Endodermal cell (in vitro differentiated cells): Measurements from ENCODE around the gene HCAR3. TPM values are rescaled to one million over a fixed set of nuclear protein-coding genes. Genes with fewer than 3 reads are reported as not detected.

ENCODE experiments used
- DNase-seq: peaks from one replicate; pipeline ENCODE4 v3.0.0-alpha.2; 2017
- H3K27ac ChIP-seq: 2 replicates; pipeline ENCODE4 v1.5.1; 2013; ENCODE audit warnings: mild to moderate bottlenecking, low read depth, low read length, moderate library complexity
- H3K27me3 ChIP-seq: 2 replicates; pipeline ENCODE4 v1.6.1; 2013; ENCODE audit warnings: mild to moderate bottlenecking, low read length, moderate library complexity; ENCODE audit not compliant: insufficient read depth, control insufficient read depth, poor library complexity, severe bottlenecking
- H3K36me3 ChIP-seq: 2 replicates; pipeline ENCODE4 v1.7.0; 2013; ENCODE audit warnings: mild to moderate bottlenecking, low read length, moderate library complexity; ENCODE audit not compliant: control insufficient read depth, insufficient read depth
- H3K4me1 ChIP-seq: one replicate; pipeline ENCODE4 v1.7.0; 2013; ENCODE audit warnings: low read length; ENCODE audit not compliant: control insufficient read depth, insufficient read depth
- H3K4me3 ChIP-seq: 2 replicates; pipeline ENCODE4 v1.5.1; 2013; ENCODE audit warnings: mild to moderate bottlenecking, low read length, moderate library complexity
- H3K9ac ChIP-seq: 2 replicates; pipeline ENCODE4 v1.6.1; 2013; ENCODE audit warnings: mild to moderate bottlenecking, low read length, moderate library complexity; ENCODE audit not compliant: poor library complexity, severe bottlenecking; ENCODE audit errors: extremely low read depth
- H3K9me3 ChIP-seq: 2 replicates; pipeline ENCODE4 v1.6.1; 2013; ENCODE audit warnings: mild to moderate bottlenecking, low read length, moderate library complexity; ENCODE audit not compliant: control insufficient read depth
- H3K27ac Mint-ChIP-seq: 2 replicates; pipeline ENCODE4 v1.8.0; 2020; ENCODE audit warnings: mixed read lengths
- H3K27me3 Mint-ChIP-seq: 2 replicates; pipeline ENCODE4 v1.8.0; 2021; ENCODE audit warnings: mild to moderate bottlenecking, mixed read lengths; ENCODE audit not compliant: insufficient read depth
- H3K36me3 Mint-ChIP-seq: 2 replicates; pipeline ENCODE4 v1.8.0; 2020; ENCODE audit warnings: low read depth, mixed read lengths
- H3K4me1 Mint-ChIP-seq: 2 replicates; pipeline ENCODE4 v1.8.0; 2020; ENCODE audit warnings: mixed read lengths
- H3K4me3 Mint-ChIP-seq: 2 replicates; pipeline ENCODE4 v1.8.0; 2020; ENCODE audit warnings: mild to moderate bottlenecking, moderate library complexity, mixed read lengths
- H3K9me3 Mint-ChIP-seq: 2 replicates; pipeline ENCODE4 v1.8.0; 2020; ENCODE audit warnings: mild to moderate bottlenecking, mixed read lengths
- CTCF ChIP-seq: fragments of 200-600 bp; sonication (generic); conservative IDR thresholded peaks from 2 replicates; pipeline ENCODE4 v1.5.0; 2021; ENCODE audit warnings: antibody characterized with exemption, mild to moderate bottlenecking
- WGBS, 2 experiments: methylation state at CpG; one replicate each; pipeline versions ENCODE4 v1.1.5 to v1.1.7; 2013; ENCODE audit warnings: missing lambda C conversion rate in 2 of 2, mixed read lengths in 1 of 2; ENCODE audit not compliant: insufficient coverage in 1 of 2, insufficient read length in 1 of 2; 5-methylcytosine and 5-hydroxymethylcytosine counted together
- total RNA-seq, 2 donors: library from RNA; stranded (reverse); fragmentation: NEBNext Ultra II Directional in 1 of 2; extraction: Animal tissue kit (Norgen Biotek cat#: 25700) in 1 of 2; gene quantifications; 2 replicates in 1 of 2; 3 replicates in 1 of 2; pipeline ENCODE4 v1.2.1, GENCODE V29; 2021

Gene HCAR3
- total RNA-seq, 2 donors from 2014 or later: not detected

- no peaks in the 10 kb centered on the region for H3K27me3 Mint-ChIP-seq
- no peaks in the 10 kb centered on the region for H3K9me3 ChIP-seq
- no peaks in the 10 kb centered on the region for H3K4me1 Mint-ChIP-seq
- no peak overlapping the region for H3K9ac ChIP-seq
- TF ChIP-seq CTCF: no peak
- 90 to 94% methylated on average over 4 to 5 of the region's 5 CpGs for WGBS, 2 experiments
- no peaks in the 10 kb centered on the region for H3K36me3 ChIP-seq
- H3K4me1 ChIP-seq: no peaks in the 10 kb centered on the region
- no peaks in the 10 kb centered on the region for H3K36me3 Mint-ChIP-seq
- no peaks in the 10 kb centered on the region for H3K9me3 Mint-ChIP-seq
- no peak overlapping the region for H3K27ac Mint-ChIP-seq
- H3K4me3 ChIP-seq: no peak overlapping the region
- H3K4me3 Mint-ChIP-seq: no peak overlapping the region
- H3K27ac ChIP-seq: no peak overlapping the region
- DNase-seq: no peak
- H3K27me3 ChIP-seq: no peaks in the 10 kb centered on the region
These were observed 50.9 kb downstream of the HCAR3 start for GRCh38 chr12:122665759-122666158.

DNA sequence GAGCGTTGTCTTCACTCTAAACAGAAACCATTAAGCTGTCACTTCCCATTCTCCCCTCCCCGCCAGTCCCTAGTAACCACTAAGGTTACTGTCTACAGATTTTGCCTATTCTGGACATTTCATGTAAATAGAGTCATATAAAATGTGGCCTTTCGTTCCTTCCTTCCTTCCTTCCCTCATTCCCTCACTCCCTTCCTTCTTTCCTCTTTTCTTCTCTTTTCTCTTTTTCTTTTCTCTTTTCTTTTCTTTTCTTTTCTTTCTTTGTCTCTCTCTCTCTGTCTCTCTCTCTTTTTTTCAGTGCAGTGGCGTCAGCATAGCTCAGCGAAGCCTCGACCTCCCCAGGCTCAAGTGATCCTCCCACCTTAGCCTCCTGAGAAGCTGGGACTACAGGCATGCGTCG lies 51.3 kb downstream of the HCAR3 start:
- DNase-seq: no peak
- H3K27ac ChIP-seq: no peak overlapping the region
- H3K27me3 Mint-ChIP-seq: no peaks in the 10 kb centered on the region
- no peaks in the 10 kb centered on the region for H3K4me1 ChIP-seq
- no peaks in the 10 kb centered on the region for H3K4me1 Mint-ChIP-seq
- H3K9ac ChIP-seq: no peak overlapping the region
- H3K9me3 ChIP-seq: no peaks in the 10 kb centered on the region
- H3K36me3 Mint-ChIP-seq: no peaks in the 10 kb centered on the region
- 94 to 95% methylated on average over 7 to 8 of the region's 8 CpGs for WGBS, 2 experiments
- H3K27ac Mint-ChIP-seq: no peak overlapping the region
- no peak overlapping the region for H3K4me3 Mint-ChIP-seq
- TF ChIP-seq CTCF: no peak
- H3K9me3 Mint-ChIP-seq: no peaks in the 10 kb centered on the region
- H3K27me3 ChIP-seq: no peaks in the 10 kb centered on the region
- H3K36me3 ChIP-seq: no peaks in the 10 kb centered on the region
- no peak overlapping the region for H3K4me3 ChIP-seq

Other genes starting within 250 kb of the HCAR3 start
- gene ZCCHC8, start 215.9 kb downstream of the HCAR3 start, total RNA-seq: 10 to 100 TPM; 26.2 to 26.3 TPM
- gene RSRC2, start 189.9 kb downstream of the HCAR3 start, total RNA-seq: 100 to 1,000 TPM in 1 of 2 donors, 10 to 100 TPM in 1; 88.1 to 111 TPM
- 100 to 1,000 TPM in 1 of 2 donors, 10 to 100 TPM in 1; 86.7 to 115 TPM for gene KNTC1, start 189.6 kb downstream of the HCAR3 start, total RNA-seq
- not detected for gene HCAR2, start 13.5 kb downstream of the HCAR3 start, total RNA-seq
- gene HCAR1, start 14.0 kb upstream of the HCAR3 start, total RNA-seq: under 1 TPM in 1 of 2 donors, not detected in 1; 0.04 TPM
- 10 to 100 TPM; 85.8 to 86.1 TPM for gene DENR, start 36.0 kb upstream of the HCAR3 start, total RNA-seq
- 1 to 10 TPM; 1.3 to 1.6 TPM for gene CCDC62, start 57.8 kb upstream of the HCAR3 start, total RNA-seq
- gene HIP1R, start 118.6 kb upstream of the HCAR3 start, total RNA-seq: 10 to 100 TPM; 24.5 to 24.9 TPM
- 10 to 100 TPM; 22.7 to 24.1 TPM for gene VPS37B, start 179.3 kb upstream of the HCAR3 start, total RNA-seq
- gene ABCB9, start 249.7 kb upstream of the HCAR3 start, total RNA-seq: 1 to 10 TPM; 5.4 to 6.0 TPM